Measurements from ENCODE around the gene TSPAN3.

The TSPAN3 gene

GRCh38 chr15:77001966-77002365, 68.9 kb downstream of the TSPAN3 start:
- DNase-seq, result no peak

- DNase-seq, result no peak
Observed at GRCh38 chr15:77001351-77001750, 69.6 kb downstream of the TSPAN3 start.

GRCh38 chr15:76999996-77000395, 70.9 kb downstream of the TSPAN3 start:
- no peak for DNase-seq

GRCh38 chr15:76998663-76999285, 72.1 kb downstream of the TSPAN3 start:
- no peak for DNase-seq

GRCh38 chr15:76996526-76997401, 74.1 kb downstream of the TSPAN3 start:
- DNase-seq, result peak; percentile 49

GRCh38 chr15:76996076-76996525, 74.8 kb downstream of the TSPAN3 start:
- DNase-seq, result no peak

- DNase-seq, result peak; percentile 45
Observed at GRCh38 chr15:76994971-76995945, 75.7 kb downstream of the TSPAN3 start, which contains the start of gene PSTPIP1. PSTPIP1 (plus strand) TSS chr15:76995126; CDS start chr15:76995574, 448 bp downstream.

GRCh38 chr15:76994496-76994895, 76.4 kb downstream of the TSPAN3 start:
- no peak for DNase-seq

- peak; percentile 37 for DNase-seq
Observed at GRCh38 chr15:76994001-76994400, 76.9 kb downstream of the TSPAN3 start.

GRCh38 chr15:76993114-76993725, 77.7 kb downstream of the TSPAN3 start:
- no peak for DNase-seq

- DNase-seq, result no peak
Observed at GRCh38 chr15:76991741-76992645, 78.9 kb downstream of the TSPAN3 start.

Data from activated T-cell treated with anti-CD3 and anti-CD28 coated beads for 4 hours (primary cell).